ENCODE measurements around the gene ERAL1. TPM values are rescaled to one million over a fixed set of nuclear protein-coding genes. Genes with fewer than 3 reads are reported as not detected.

ERAL1 gene
- total RNA-seq, 1 experiment from 2014 or later: 47.1 TPM

DNA sequence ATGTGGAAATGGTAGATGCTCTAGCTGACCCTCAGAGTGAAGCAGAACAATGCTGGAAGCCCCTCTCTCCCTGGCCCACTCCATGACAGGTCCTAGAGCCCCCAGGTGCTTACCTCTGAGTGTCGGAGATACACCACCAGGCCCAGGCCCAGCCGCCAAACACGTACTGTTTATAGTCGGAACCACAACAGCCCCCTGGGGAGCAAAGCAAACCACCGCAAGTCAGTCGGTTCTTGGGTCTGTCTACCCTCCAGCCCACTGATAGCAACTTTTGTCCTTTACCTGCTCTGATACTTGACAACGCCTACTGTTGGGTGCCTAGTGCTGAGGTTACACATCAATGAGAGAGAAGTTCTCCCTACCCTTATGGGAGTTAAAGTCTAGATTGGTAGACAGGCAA, 34.0 kb downstream of the ERAL1 start:
- TF ChIP-seq EZH2 (IDR thresholded peaks at IDR 0.05; ENCODE audit: low read depth): no peak
- TF ChIP-seq, protein P1, sequence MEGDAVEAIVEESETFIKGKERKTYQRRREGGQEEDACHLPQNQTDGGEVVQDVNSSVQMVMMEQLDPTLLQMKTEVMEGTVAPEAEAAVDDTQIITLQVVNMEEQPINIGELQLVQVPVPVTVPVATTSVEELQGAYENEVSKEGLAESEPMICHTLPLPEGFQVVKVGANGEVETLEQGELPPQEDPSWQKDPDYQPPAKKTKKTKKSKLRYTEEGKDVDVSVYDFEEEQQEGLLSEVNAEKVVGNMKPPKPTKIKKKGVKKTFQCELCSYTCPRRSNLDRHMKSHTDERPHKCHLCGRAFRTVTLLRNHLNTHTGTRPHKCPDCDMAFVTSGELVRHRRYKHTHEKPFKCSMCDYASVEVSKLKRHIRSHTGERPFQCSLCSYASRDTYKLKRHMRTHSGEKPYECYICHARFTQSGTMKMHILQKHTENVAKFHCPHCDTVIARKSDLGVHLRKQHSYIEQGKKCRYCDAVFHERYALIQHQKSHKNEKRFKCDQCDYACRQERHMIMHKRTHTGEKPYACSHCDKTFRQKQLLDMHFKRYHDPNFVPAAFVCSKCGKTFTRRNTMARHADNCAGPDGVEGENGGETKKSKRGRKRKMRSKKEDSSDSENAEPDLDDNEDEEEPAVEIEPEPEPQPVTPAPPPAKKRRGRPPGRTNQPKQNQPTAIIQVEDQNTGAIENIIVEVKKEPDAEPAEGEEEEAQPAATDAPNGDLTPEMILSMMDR (conservative IDR thresholded peaks at IDR 0.05): no peak
- peaks cover 5% of the 10 kb centered on the region; the same call in 1 of the 2 replicates for H3F3A ChIP-seq (ENCODE audit: insufficient read depth, low read depth)
- H4K20me1 ChIP-seq (ENCODE audit: insufficient read depth): no peaks in the 10 kb centered on the region
- no peak overlapping the region for H3K4me2 ChIP-seq
- no TSS peak for BruUV-seq (replicated peaks)
- no peaks in the 10 kb centered on the region for H3K4me1 ChIP-seq (replicated peaks; ENCODE audit: insufficient read depth)
- intact Hi-C loops (cut with micrococcal nuclease; ENCODE audit: unreplicated experiment): no loop called here
- no peak overlapping the region for H2AFZ ChIP-seq
- no peaks in the 10 kb centered on the region for H3K9me2 ChIP-seq (ENCODE audit: insufficient read depth)
- H3K79me2 ChIP-seq (ENCODE audit: low read depth): no peaks in the 10 kb centered on the region
- DNase-seq: no peak
- no peaks in the 10 kb centered on the region for H3K36me3 ChIP-seq (ENCODE audit: low read depth)
- H3K9me3 ChIP-seq (ENCODE audit: insufficient read depth, low read depth): no peaks in the 10 kb centered on the region
- POLR2A ChIA-PET (ENCODE audit: unreplicated experiment): no interaction called here
- CTCF ChIA-PET: no interaction called here
- no peak overlapping the region for H3K4me3 ChIP-seq
- no peaks in the 10 kb centered on the region for H3K27me3 ChIP-seq (ENCODE audit: insufficient read depth, low read depth)
- H3K27ac ChIP-seq: no peak overlapping the region

DNA sequence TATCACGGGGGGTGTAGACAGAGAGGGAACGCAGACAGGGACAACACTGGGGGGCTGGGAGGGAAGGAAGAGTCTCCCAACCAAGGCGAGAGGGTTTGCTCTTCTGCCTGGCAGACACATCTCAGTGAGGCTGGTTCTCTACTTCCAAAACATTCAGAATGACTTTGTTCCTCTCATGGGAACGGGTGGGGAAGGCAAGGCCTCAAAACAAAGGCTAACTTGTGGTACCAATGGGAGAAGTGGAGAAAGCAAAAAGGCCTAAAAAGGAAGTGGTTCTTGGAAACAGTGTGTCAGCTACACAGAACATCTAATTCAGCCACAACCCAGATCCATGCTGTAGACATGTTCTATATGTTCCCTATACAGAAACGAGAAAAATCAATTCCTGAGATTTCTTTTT, 35.2 kb downstream of the ERAL1 start:
- no peaks in the 10 kb centered on the region for H4K20me1 ChIP-seq (ENCODE audit: insufficient read depth)
- no peaks in the 10 kb centered on the region for H3K36me3 ChIP-seq (ENCODE audit: low read depth)
- H3K4me1 ChIP-seq (replicated peaks; ENCODE audit: insufficient read depth): no peaks in the 10 kb centered on the region
- BruUV-seq (replicated peaks): no TSS peak
- no peak for DNase-seq
- H3K27me3 ChIP-seq (ENCODE audit: insufficient read depth, low read depth): no peaks in the 10 kb centered on the region
- ChIA-PET CTCF (no interaction called here), POLR2A (ENCODE audit: unreplicated experiment) (no interaction called here)
- H3K9me2 ChIP-seq (ENCODE audit: insufficient read depth): no peaks in the 10 kb centered on the region
- H3F3A ChIP-seq (ENCODE audit: insufficient read depth, low read depth): peaks cover 5% of the 10 kb centered on the region; the same call in 1 of the 2 replicates
- intact Hi-C loops (cut with micrococcal nuclease; ENCODE audit: unreplicated experiment): no loop called here
- TF ChIP-seq, protein P1 (conservative IDR thresholded peaks at IDR 0.05): no peak
- no peak for TF ChIP-seq EZH2 (IDR thresholded peaks at IDR 0.05; ENCODE audit: low read depth)
- H3K4me2 ChIP-seq: no peak overlapping the region
- H3K4me3 ChIP-seq: no peak overlapping the region
- no peaks in the 10 kb centered on the region for H3K9me3 ChIP-seq (ENCODE audit: insufficient read depth, low read depth)
- H2AFZ ChIP-seq: no peak overlapping the region
- H3K27ac ChIP-seq: no peak overlapping the region
- no peaks in the 10 kb centered on the region for H3K79me2 ChIP-seq (ENCODE audit: low read depth)

DNA sequence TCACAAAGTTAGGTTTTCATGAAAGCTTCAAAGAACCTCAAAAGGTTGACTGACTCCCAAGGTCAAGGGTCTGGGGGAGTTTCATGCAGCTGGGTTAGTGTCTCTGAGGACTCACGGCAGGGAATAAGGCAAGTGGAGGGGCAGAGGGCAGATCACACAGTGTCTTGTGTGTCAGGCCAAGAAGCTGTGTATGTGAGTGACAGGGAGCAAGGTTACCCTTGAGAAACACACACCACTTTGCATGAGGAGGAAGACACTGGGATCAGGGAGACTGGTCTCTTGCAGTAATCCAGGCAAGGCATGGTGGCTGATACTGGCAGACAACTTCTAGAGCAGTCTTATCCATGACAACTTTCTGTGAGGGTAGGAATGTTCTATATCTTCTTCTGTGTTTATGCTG, 36.4 kb downstream of the ERAL1 start:
- POLR2A ChIA-PET (ENCODE audit: unreplicated experiment): no interaction called here
- BruUV-seq (replicated peaks): no TSS peak

More for the DNA sequence above, 36.4 kb downstream of the ERAL1 start:
- Histone ChIP-seq H3K4me1 (replicated peaks; ENCODE audit: insufficient read depth) (0 out of 2 replicates have a peak, but pooled peaks cover 6% of the 10 kb centered on the region), H3K4me2 (no peak overlapping the region), H4K20me1 (ENCODE audit: insufficient read depth) (no peaks in the 10 kb centered on the region), H3K4me3 (no peak overlapping the region), H3K79me2 (ENCODE audit: low read depth) (peaks cover 5% of the 10 kb centered on the region; the same call in 1 of the 2 replicates), H3K27me3 (ENCODE audit: insufficient read depth, low read depth) (no peaks in the 10 kb centered on the region), H3K9me3 (ENCODE audit: insufficient read depth, low read depth) (no peaks in the 10 kb centered on the region), H3F3A (ENCODE audit: insufficient read depth, low read depth) (peaks cover 9% of the 10 kb centered on the region; the same call in 1 of the 2 replicates), H3K36me3 (ENCODE audit: low read depth) (no peaks in the 10 kb centered on the region), H2AFZ (no peak overlapping the region), H3K27ac (no peak overlapping the region), H3K9me2 (ENCODE audit: insufficient read depth) (no peaks in the 10 kb centered on the region)
- intact Hi-C loops (cut with micrococcal nuclease; ENCODE audit: unreplicated experiment): no loop called here
- TF ChIP-seq, protein P1 (conservative IDR thresholded peaks at IDR 0.05): no peak
- no peak for TF ChIP-seq EZH2 (IDR thresholded peaks at IDR 0.05; ENCODE audit: low read depth)
- no peak for DNase-seq
- CTCF ChIA-PET: no interaction called here
